GM10266 (cell line): Measurements from ENCODE around the gene KLHL41.
"Not testable (repeated sequence)": the region's sequence is repeated elsewhere in the genome, so short reads cannot be mapped to it uniquely, and the experiment has no call there.

Source experiments
- DNase-seq: peaks from one replicate; pipeline ENCODE4 v3.0.0; 2012; ENCODE audit errors: extremely low spot score
- CTCF ChIP-seq: IDR thresholded peaks from 2 replicates; pipeline ENCODE4 v1.5.1; 2012; ENCODE audit warnings: mild to moderate bottlenecking, low read depth; ENCODE audit not compliant: control insufficient read depth, insufficient read depth; ENCODE audit errors: missing control alignments

Gene KLHL41

GRCh38 chr2:169520896-169521295, 11.4 kb downstream of the KLHL41 start:
- no peak for TF ChIP-seq CTCF
- no peak for DNase-seq

- no peak for TF ChIP-seq CTCF
- DNase-seq, result no peak
Measured at GRCh38 chr2:169523681-169524080, 14.2 kb downstream of the KLHL41 start.

GRCh38 chr2:169525434-169525833, 15.9 kb downstream of the KLHL41 start:
- no peak for DNase-seq
- TF ChIP-seq CTCF, result no peak

DNA sequence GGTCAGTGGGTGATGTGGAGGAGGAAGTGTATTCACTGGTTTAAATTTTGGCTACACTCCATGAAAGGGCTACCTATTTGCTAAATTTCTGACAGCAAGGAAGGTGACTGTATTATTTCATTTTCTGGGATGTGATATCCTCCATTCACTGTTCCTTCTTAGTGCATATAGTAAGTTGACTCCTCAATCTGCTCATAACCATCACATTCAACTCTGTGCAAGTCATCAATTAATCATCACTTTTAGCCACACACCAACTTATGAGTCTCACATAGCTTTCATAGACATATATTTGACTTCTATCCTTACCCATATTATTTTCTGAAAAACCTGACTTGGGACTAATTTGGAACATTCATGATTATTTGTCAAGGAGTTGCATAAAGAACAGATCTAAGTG, 16.9 kb downstream of the KLHL41 start:
- no peak for DNase-seq
- no peak for TF ChIP-seq CTCF

DNA sequence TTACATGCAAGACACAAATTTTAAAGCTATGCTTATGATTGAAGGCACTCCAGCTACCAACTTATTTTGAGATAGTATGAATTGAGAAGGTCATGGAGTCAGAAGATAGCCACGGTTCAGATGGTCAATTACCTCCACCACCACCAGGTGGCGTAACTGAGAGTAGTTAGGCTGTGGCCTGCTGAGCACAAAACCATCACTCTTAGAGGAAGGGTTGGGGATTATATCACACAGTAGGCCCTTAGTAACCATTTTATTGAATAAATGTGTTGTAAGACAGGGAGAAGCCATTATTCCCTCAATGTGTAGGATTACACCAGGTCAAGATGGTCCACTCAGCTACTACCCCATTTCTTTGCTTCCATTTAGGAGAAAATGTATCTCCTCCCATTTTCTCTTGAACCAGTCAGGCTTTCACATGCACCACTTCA, 18.8 kb downstream of the KLHL41 start:
- DNase-seq, result peak; percentile 58
- TF ChIP-seq CTCF, result peak; percentile 84

GRCh38 chr2:169539460-169539859, 30.0 kb downstream of the KLHL41 start:
- not testable (repeated sequence) for DNase-seq

- no peak for DNase-seq
Measured at GRCh38 chr2:169540146-169540545, 30.6 kb downstream of the KLHL41 start.

More at GRCh38 chr2:169540146-169540545, 30.6 kb downstream of the KLHL41 start:
- TF ChIP-seq CTCF, result no peak
